IMR-90 (cell line): ENCODE data around the gene TMEM239. TPM values are rescaled to one million over a fixed set of nuclear protein-coding genes. Genes with fewer than 3 reads are reported as not detected.

Experiments
- ATAC-seq: fragments of 200-7000 bp; cut with Tn5 transposase; 2 replicates; pipeline ENCODE4 v1.9.1; 2020; ENCODE audit warnings: low read depth, mild to moderate bottlenecking, moderate library complexity
- BruUV-seq: library from RNA; stranded (reverse); fragments of 400-500 nt; replicated peaks from 2 replicates; lab custom pipeline; 2021; lab: Mats Ljungman, UMichigan
- CTCF ChIA-PET: fragments of 300-600 bp; formaldehyde crosslinking; extraction: SDS; loops from one replicate; lab custom pipeline; 2021; ENCODE audit warnings: antibody characterized with exemption; lab: Yijun Ruan, JAX
- POLR2A ChIA-PET: fragments of 300-600 bp; sonication (Branson Sonifier 250); formaldehyde crosslinking; loops from one replicate; lab custom pipeline; 2022; ENCODE audit warnings: antibody characterized with exemption; ENCODE audit not compliant: unreplicated experiment; lab: Charles Lee
- DNase-seq: peaks from one replicate; pipeline ENCODE4 v3.0.0; 2013
- H2AFZ ChIP-seq: replicated peaks from 2 replicates; pipeline ENCODE3; 2013; ENCODE audit warnings: low read length, mild to moderate bottlenecking; ENCODE audit not compliant: poor library complexity
- H2AK5ac ChIP-seq: 2 replicates; pipeline ENCODE4 v1.6.1; 2013; ENCODE audit warnings: low read depth, low read length, inconsistent platforms
- H2AK9ac ChIP-seq: replicated peaks from 2 replicates; pipeline ENCODE3; 2013; ENCODE audit warnings: mild to moderate bottlenecking, low read depth, low read length, moderate library complexity; ENCODE audit not compliant: poor library complexity
- H2BK120ac ChIP-seq: 2 replicates; pipeline ENCODE4 v1.6.1; 2013; ENCODE audit warnings: low read depth, low read length, inconsistent platforms
- H2BK15ac ChIP-seq: 3 replicates; pipeline ENCODE4 v1.6.1; 2013; ENCODE audit warnings: low read depth, low read length, inconsistent platforms
- H2BK20ac ChIP-seq: 2 replicates; pipeline ENCODE4 v1.6.1; 2013; ENCODE audit warnings: low read depth, mild to moderate bottlenecking, inconsistent platforms, low read length, moderate library complexity
- H2BK5ac ChIP-seq: 2 replicates; pipeline ENCODE4 v1.6.1; 2013; ENCODE audit warnings: mild to moderate bottlenecking, low read depth, low read length, inconsistent platforms; ENCODE audit not compliant: poor library complexity, severe bottlenecking
- H3K14ac ChIP-seq: replicated peaks from 2 replicates; pipeline ENCODE4 v1.6.1; 2013; ENCODE audit warnings: low read depth, low read length, inconsistent platforms
- H3K18ac ChIP-seq: 2 replicates; pipeline ENCODE4 v1.6.1; 2013; ENCODE audit warnings: low read depth, low read length, control low read depth
- H3K23ac ChIP-seq: 2 replicates; pipeline ENCODE4 v1.6.1; 2013; ENCODE audit warnings: low read depth, low read length, inconsistent platforms
- H3K27ac ChIP-seq: 2 replicates; pipeline ENCODE4 v1.5.1; 2013; ENCODE audit warnings: mild to moderate bottlenecking, control low read depth, low read length; ENCODE audit not compliant: insufficient read depth
- H3K27me3 ChIP-seq: 2 replicates; pipeline ENCODE4 v1.6.1; 2013; ENCODE audit warnings: low read length; ENCODE audit not compliant: control insufficient read depth, insufficient read depth
- H3K36me3 ChIP-seq: 2 replicates; pipeline ENCODE4 v1.6.1; 2013; ENCODE audit warnings: low read length, mixed read lengths; ENCODE audit not compliant: control insufficient read depth, insufficient read depth
- H3K4ac ChIP-seq: 2 replicates; pipeline ENCODE4 v1.6.1; 2013; ENCODE audit warnings: low read depth, low read length, inconsistent platforms
- H3K4me1 ChIP-seq: 2 replicates; pipeline ENCODE4 v1.6.1; 2013; ENCODE audit warnings: low read length, mixed read lengths; ENCODE audit not compliant: control insufficient read depth, insufficient read depth
- H3K4me2 ChIP-seq: 2 replicates; pipeline ENCODE4 v1.6.1; 2013; ENCODE audit warnings: low read depth, mild to moderate bottlenecking, control low read depth, low read length, moderate library complexity
- H3K4me3 ChIP-seq: 2 replicates; pipeline ENCODE4 v1.5.1; 2013; ENCODE audit warnings: low read depth, mild to moderate bottlenecking, control low read depth, low read length, moderate library complexity; ENCODE audit not compliant: insufficient read depth
- H3K56ac ChIP-seq: 2 replicates; pipeline ENCODE4 v1.6.1; 2013; ENCODE audit warnings: low read length, inconsistent platforms; ENCODE audit not compliant: insufficient read depth; ENCODE audit errors: extremely low read depth
- H3K79me1 ChIP-seq, 2 experiments: 2 replicates each; pipeline ENCODE4 v1.6.1; 2013; ENCODE audit warnings: low read length in 2 of 2, inconsistent platforms in 1 of 2, low read depth in 1 of 2
- H3K9ac ChIP-seq: 2 replicates; pipeline ENCODE4 v1.6.1; 2013; ENCODE audit warnings: low read depth, low read length, control low read depth
- H3K9me1 ChIP-seq: 2 replicates; pipeline ENCODE4 v1.6.1; 2013; ENCODE audit warnings: low read length, inconsistent platforms; ENCODE audit not compliant: insufficient read depth
- H3K9me3 ChIP-seq: 2 replicates; pipeline ENCODE4 v1.6.1; 2013; ENCODE audit warnings: low read length; ENCODE audit not compliant: control insufficient read depth, insufficient read depth
- H4K20me1 ChIP-seq: 2 replicates; pipeline ENCODE4 v1.6.1; 2013; ENCODE audit warnings: low read length, inconsistent platforms; ENCODE audit not compliant: insufficient read depth
- H4K5ac ChIP-seq: 2 replicates; pipeline ENCODE4 v1.6.1; 2013; ENCODE audit warnings: mild to moderate bottlenecking, low read depth, low read length, control low read depth
- H4K8ac ChIP-seq, 2 experiments: 2 replicates each; pipeline ENCODE4 v1.6.1; 2013; ENCODE audit warnings: low read depth in 2 of 2, low read length in 2 of 2, control low read depth in 1 of 2, inconsistent platforms in 1 of 2
- H4K91ac ChIP-seq: 2 replicates; pipeline ENCODE4 v1.6.1; 2013; ENCODE audit warnings: low read depth, low read length, inconsistent platforms; ENCODE audit not compliant: insufficient read depth
- BHLHE40 ChIP-seq: fragments of 150-350 bp; IDR thresholded peaks from 2 replicates; pipeline ENCODE4 v1.6.1; 2016; ENCODE audit warnings: mild to moderate bottlenecking, low read depth, low read length
- CTCF ChIP-seq: conservative IDR thresholded peaks from 2 replicates; pipeline ENCODE4 v1.5.1; 2012; ENCODE audit warnings: mild to moderate bottlenecking, low read depth, low read length, improper control_type of control experiment
- MAFK ChIP-seq: IDR thresholded peaks from 2 replicates; pipeline ENCODE4 v1.6.1; 2012; ENCODE audit warnings: low read depth, low read length, improper control_type of control experiment
- POLR2A ChIP-seq: IDR thresholded peaks from 2 replicates; pipeline ENCODE4 v1.6.1; 2012; ENCODE audit warnings: mild to moderate bottlenecking, low read depth, low read length
- RCOR1 ChIP-seq: IDR thresholded peaks from 2 replicates; pipeline ENCODE4 v1.6.1; 2012; ENCODE audit warnings: mild to moderate bottlenecking, low read length, improper control_type of control experiment; ENCODE audit not compliant: insufficient replicate concordance
- SMC3 ChIP-seq: fragments of 150-350 bp; IDR thresholded peaks from 2 replicates; pipeline ENCODE4 v1.6.1; 2016; ENCODE audit warnings: low read depth, mild to moderate bottlenecking, antibody characterized with exemption, low read length, moderate library complexity
- WGBS, 2 experiments: methylation state at CpG; one replicate each; pipeline versions ENCODE4 v1.1.5 to v1.1.7; 2013; ENCODE audit warnings: missing lambda C conversion rate in 2 of 2; ENCODE audit not compliant: insufficient read length in 1 of 2; ENCODE audit errors: extremely low coverage in 2 of 2; 5-methylcytosine and 5-hydroxymethylcytosine counted together
- dilution Hi-C: fragments of 300-500 bp; cut with HindIII; formaldehyde crosslinking; loops from one replicate; pipeline ENCODE4 v1.14.3; 2018; ENCODE audit warnings: low sequenced_read_pairs; ENCODE audit not compliant: unreplicated experiment
- in situ Hi-C: fragments of 300-500 bp; cut with MboI; formaldehyde crosslinking; loops from 3 replicates; pipeline ENCODE4 v1.14.3; 2019; ENCODE audit warnings: low sequenced_read_pairs, inconsistent platforms, mixed read lengths
- intact Hi-C: fragments of 100-400 bp; cut with micrococcal nuclease; formaldehyde crosslinking; loops from 2 replicates; pipeline ENCODE4 v1.10.0; 2022
- polyA plus RNA-seq, 3 experiments: library from polyadenylated mRNA; depleted of rRNA; stranded (reverse); fragments of >200 nt; gene quantifications; 2 replicates each; pipeline ENCODE4 v1.2.3, GENCODE V29; 2012; ENCODE audit warnings: low replicate concordance in 1 of 3
- total RNA-seq: library from RNA; depleted of rRNA; stranded (reverse); fragments of >200 nt; gene quantifications from 2 replicates; pipeline ENCODE4 v1.2.3, GENCODE V29; 2012

The TMEM239 gene
- total and polyA plus RNA-seq, 2 of the 4 experiments (the other 2 are of a cell fraction), result 0.32 TPM; not detected in 1

DNA sequence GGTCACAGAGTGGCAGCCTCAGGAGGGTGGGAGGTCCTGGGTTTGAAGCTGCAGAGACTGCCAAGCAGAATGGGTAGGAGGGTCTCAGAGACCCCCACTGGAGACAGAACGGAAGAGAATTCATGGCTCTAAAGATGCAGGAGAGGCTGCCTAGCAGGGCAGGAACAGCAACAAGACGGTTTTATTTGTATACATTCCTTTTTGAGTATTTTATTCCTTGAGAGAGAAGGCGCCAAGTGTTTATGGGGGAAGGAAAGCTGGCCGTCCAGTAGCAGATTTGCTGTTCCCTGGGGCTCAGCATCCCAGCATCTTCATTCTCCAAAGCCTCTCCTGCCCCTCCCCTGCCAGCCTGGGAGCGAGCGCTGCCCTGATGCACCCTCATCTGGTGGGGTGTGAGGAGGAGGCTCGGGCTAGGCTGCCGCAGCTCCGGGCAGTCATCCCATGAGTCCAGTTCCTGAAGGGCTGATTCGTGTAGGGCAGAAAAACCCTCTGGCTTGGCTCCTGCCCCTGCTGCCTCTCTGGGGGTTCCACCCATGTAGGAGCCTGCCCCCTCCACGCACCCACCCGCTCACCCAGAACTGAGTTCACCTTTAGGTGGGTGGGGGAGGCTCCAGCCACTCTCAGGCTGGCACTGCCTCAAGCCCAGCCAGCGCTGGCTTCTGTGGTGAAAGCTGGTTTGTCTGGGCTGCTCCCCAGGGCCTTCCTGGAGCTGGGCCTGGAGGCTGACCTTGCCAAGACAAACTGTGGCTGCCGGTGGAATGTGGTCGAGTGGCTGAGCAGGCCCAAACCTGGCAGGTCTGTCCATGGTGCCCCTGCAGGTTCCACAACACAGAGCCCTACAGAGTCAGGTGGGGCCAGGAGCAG lies 48.2 kb upstream of the TMEM239 start:
- no peak overlapping the region for H2BK5ac ChIP-seq
- no peak overlapping the region for H2BK120ac ChIP-seq
- no peaks in the 10 kb centered on the region for H3K79me1 ChIP-seq
- H2AK9ac ChIP-seq, result no peak overlapping the region
- WGBS, 2 experiments, result 39% methylated on average over 3 of the region's 15 CpGs; no CpG with 5 or more reads in 1 of the 2 experiments
- H3K4me2 ChIP-seq, result no peak overlapping the region
- H4K20me1 ChIP-seq, result no peaks in the 10 kb centered on the region
- dilution Hi-C loops (no loop called here), intact Hi-C loops (loop anchor here (2.0 kb wide), 1 partner anchor 19 kb away; no protein-coding TSS in a partner anchor), in situ Hi-C loops (no loop called here)
- no peak overlapping the region for H4K91ac ChIP-seq
- BruUV-seq, result no TSS peak
- no peak overlapping the region for H4K5ac ChIP-seq
- no peak overlapping the region for H3K4ac ChIP-seq
- no peak overlapping the region for H4K8ac ChIP-seq
- ChIA-PET POLR2A (no interaction called here), CTCF (no interaction called here)
- H3K56ac ChIP-seq, result no peak overlapping the region
- no peaks in the 10 kb centered on the region for H3K9me3 ChIP-seq
- peaks cover 3% of the 10 kb centered on the region; the same call in 1 of the 2 replicates for H3K4me1 ChIP-seq
- peak overlapping the region; percentile 8 for H2AFZ ChIP-seq
- no peak overlapping the region for H2AK5ac ChIP-seq
- H3K36me3 ChIP-seq, result no peaks in the 10 kb centered on the region
- ATAC-seq (peak; percentile 82), DNase-seq (peak; percentile 24)
- no peak overlapping the region for H2BK20ac ChIP-seq
- H3K18ac ChIP-seq, result no peak overlapping the region
- TF ChIP-seq SMC3 (no peak), CTCF (no peak), MAFK (no peak), RCOR1 (no peak), POLR2A (no peak), BHLHE40 (no peak)
- H3K23ac ChIP-seq, result no peak overlapping the region
- peaks cover 23% of the 10 kb centered on the region for H3K27me3 ChIP-seq
- H3K4me3 ChIP-seq, result no peak overlapping the region
- H3K14ac ChIP-seq, result no peak overlapping the region
- no peaks in the 10 kb centered on the region for H3K9me1 ChIP-seq
- H3K9ac ChIP-seq, result no peak overlapping the region
- no peak overlapping the region for H2BK15ac ChIP-seq
- H3K27ac ChIP-seq, result no peak overlapping the region
